SK-N-SH (cell line): ENCODE data around the gene SLC35G6.

Experiments used
- EP300 ChIP-seq, 2 experiments: IDR thresholded peaks; 2 replicates each; pipeline versions ENCODE4 v1.4.0 to v1.6.1; 2012; ENCODE audit warnings: borderline replicate concordance in 1 of 2, low read depth in 1 of 2, low read length in 1 of 2
- EZH2phosphoT487 ChIP-seq: fragments of 200-600 bp; sonication (generic); IDR thresholded peaks from 2 replicates; pipeline ENCODE4 v1.6.1; 2017; ENCODE audit warnings: low read depth, mixed run types, mild to moderate bottlenecking, antibody characterized with exemption, moderate library complexity, borderline replicate concordance
- FOXM1 ChIP-seq: IDR thresholded peaks from 2 replicates; pipeline ENCODE4 v1.4.0; 2012; ENCODE audit warnings: low read depth, mild to moderate bottlenecking
- JUND ChIP-seq: IDR thresholded peaks from 2 replicates; pipeline ENCODE4 v1.4.0; 2012
- NFIC ChIP-seq: IDR thresholded peaks from 2 replicates; pipeline ENCODE4 v1.4.0; 2012; ENCODE audit warnings: borderline replicate concordance
- SMC3 ChIP-seq: IDR thresholded peaks from 2 replicates; pipeline ENCODE4 v1.6.1; 2012; ENCODE audit warnings: low read depth, low read length, improper control_type of control experiment
- TAF1 ChIP-seq: IDR thresholded peaks from 2 replicates; pipeline ENCODE4 v1.6.1; 2012; ENCODE audit warnings: low read depth, mild to moderate bottlenecking, low read length, moderate library complexity, borderline replicate concordance
- TF ChIP-seq, protein P1 (sequence below): fragments of 200-600 bp; sonication (generic); IDR thresholded peaks from 2 replicates; pipeline ENCODE4 v1.6.1; 2017; ENCODE audit warnings: antibody characterized with exemption, mild to moderate bottlenecking, moderate library complexity

DNA sequence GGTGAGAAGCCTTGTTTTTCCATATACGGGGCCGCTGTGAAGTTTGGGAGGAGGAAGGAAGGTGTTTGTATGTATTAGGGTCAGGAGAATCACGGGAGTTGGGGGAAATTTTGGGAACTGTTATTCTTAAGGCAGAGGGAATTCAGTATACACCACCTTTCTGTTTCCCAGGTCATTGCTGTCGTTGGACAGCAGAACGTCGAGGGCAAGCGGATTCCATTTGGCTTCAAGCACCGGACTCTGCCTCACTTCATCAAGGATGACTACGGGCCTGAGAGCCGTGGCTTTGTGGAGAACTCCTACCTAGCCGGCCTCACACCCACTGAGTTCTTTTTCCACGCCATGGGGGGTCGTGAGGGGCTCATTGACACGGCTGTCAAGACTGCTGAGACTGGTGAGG lies 20.5 kb downstream of the SLC35G6 start:
- TF ChIP-seq, protein P1, sequence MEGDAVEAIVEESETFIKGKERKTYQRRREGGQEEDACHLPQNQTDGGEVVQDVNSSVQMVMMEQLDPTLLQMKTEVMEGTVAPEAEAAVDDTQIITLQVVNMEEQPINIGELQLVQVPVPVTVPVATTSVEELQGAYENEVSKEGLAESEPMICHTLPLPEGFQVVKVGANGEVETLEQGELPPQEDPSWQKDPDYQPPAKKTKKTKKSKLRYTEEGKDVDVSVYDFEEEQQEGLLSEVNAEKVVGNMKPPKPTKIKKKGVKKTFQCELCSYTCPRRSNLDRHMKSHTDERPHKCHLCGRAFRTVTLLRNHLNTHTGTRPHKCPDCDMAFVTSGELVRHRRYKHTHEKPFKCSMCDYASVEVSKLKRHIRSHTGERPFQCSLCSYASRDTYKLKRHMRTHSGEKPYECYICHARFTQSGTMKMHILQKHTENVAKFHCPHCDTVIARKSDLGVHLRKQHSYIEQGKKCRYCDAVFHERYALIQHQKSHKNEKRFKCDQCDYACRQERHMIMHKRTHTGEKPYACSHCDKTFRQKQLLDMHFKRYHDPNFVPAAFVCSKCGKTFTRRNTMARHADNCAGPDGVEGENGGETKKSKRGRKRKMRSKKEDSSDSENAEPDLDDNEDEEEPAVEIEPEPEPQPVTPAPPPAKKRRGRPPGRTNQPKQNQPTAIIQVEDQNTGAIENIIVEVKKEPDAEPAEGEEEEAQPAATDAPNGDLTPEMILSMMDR: no peak
- TF ChIP-seq SMC3: no peak
- no peak for TF ChIP-seq TAF1
- no peak for TF ChIP-seq FOXM1
- no peak for TF ChIP-seq JUND
- no peak for TF ChIP-seq EP300 (IDR thresholded peaks at IDR 0.05; ENCODE audit: borderline replicate concordance in 1 of 2, low read depth in 1 of 2, low read length in 1 of 2)
- TF ChIP-seq EZH2phosphoT487: no peak
- TF ChIP-seq NFIC: no peak
